A172 (cell line): ENCODE data around the gene UBALD1. TPM values are rescaled to one million over a fixed set of nuclear protein-coding genes. Genes with fewer than 3 reads are reported as not detected.

Experiments used
- DNase-seq: peaks from one replicate; pipeline ENCODE4 v3.0.0-alpha.2; 2015; ENCODE audit warnings: low spot score
- total RNA-seq: library from RNA; depleted of rRNA; stranded (reverse); fragments of >200 nt; shearing (Covaris generic); gene quantifications from 2 replicates; pipeline ENCODE4 v1.2.3, GENCODE V29; 2014

UBALD1 gene
- total RNA-seq, 1 experiment from 2014 or later, result 7.9 TPM

DNA sequence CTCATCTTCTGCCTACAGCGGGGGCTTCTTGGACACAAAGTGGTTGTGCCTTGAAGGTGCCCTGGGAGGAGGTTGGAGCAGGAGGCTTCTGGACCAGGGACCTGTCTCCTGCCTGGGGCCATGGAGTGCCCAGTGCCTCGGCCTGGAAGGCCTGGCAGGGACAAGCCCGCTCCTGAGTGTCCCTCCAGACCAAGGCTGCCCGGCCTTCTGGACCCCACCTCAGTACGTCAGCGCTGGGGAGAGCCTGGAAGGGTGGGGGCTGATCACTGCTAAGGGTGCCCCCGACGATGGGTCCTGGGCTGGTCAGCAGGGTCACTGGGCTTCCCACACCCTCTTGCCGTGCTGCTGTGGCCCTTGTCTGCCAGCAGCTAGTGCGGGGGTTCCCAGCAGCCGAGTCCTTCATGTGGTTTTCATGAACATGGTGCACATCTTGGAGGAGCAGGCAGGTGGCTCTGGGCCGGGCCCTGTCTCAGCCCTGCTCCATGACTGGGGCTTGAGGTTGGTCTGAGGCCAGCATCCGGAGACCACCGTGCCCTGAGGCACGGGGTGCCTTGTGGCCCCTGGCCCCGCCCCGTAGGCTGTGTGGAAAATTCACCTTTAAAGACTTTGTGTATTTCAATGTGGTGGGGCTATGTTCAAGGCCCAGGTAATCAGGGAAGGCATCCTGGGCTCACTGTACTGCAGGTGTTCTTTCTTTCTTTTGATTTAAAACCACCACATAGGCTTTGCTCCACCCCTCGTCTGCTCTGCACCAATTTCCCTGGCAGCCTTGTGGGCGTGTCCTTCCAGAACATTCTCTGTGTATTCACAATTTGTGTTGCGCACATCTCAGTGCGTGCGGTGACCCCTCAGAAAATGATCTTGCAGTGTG is 32.3 kb upstream of the UBALD1 start:
- no peak for DNase-seq

DNA sequence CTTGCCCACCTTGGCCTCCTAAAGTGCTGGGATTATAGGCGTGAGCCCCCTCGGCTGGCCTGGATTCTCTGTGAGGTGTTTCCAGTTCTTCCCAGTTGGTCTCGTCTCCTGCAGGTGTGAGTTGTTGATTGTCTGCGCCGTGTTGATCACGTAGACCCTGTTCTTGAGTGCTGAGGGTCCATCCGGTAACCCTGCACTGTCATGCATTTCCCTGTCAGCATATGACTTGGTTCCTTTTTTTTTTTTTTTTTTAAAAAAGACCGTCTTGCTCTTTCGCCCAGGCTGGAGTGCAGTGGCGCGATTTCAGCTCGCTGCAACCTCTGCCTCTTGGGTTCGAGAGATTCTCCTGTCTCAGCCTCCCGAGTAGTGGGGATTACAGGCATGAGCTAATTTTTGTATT is 27.2 kb upstream of the UBALD1 start:
- DNase-seq, result no peak

DNA sequence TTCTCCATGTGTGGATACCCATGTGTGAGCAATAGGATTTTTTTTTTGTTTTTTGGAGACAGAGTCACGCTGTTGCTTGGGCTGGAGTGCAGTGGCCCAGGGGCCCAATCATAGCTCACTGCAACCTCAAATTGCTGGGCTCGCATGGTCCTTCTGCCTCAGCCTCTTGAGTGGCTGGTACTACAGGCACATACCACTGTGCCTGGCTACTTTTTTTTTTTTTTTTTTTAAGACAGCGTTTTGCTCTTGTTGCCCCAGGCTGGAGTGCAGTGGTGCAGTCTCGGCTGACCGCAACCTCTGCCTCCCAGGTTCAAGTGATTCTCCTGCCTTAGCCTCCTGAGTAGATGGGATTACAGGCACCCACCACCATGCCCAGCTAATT is 26.6 kb upstream of the UBALD1 start:
- no peak for DNase-seq

DNA sequence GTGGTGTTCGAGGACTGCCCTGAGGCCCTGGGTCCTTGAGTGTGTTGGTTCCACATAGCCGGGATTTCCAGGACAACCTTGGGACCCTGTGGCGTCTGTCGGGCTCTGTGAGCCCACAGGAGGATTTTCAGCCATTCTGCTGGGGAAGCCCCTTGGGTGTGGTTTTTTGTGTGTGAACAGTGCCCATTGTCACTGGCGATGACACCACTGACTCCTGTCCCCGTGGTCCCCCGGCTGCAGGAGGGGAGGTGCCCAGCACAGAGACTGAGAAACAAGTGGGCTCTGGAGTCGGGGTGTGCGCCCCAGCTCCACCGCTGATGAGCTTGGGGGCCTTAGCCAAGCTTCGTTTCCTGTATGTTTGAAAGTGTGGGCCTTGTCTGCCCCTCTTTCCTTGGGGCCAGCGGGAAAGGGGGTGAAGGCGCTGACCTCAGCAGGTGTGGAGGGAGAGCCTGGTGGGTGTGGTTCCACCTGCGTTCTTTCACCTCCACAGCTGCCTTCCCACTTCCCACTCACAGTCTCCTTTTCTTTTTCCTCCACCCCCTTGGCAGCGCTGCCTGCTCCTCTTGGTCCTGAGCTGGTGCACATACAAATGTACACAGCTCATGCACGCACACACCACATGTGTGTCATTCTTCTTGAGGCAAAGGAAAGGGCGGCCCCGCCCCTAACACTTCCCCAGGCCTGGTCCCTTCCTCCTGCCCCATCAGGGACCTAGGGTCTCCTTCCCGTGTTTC is 26.1 kb upstream of the UBALD1 start:
- no peak for DNase-seq

DNA sequence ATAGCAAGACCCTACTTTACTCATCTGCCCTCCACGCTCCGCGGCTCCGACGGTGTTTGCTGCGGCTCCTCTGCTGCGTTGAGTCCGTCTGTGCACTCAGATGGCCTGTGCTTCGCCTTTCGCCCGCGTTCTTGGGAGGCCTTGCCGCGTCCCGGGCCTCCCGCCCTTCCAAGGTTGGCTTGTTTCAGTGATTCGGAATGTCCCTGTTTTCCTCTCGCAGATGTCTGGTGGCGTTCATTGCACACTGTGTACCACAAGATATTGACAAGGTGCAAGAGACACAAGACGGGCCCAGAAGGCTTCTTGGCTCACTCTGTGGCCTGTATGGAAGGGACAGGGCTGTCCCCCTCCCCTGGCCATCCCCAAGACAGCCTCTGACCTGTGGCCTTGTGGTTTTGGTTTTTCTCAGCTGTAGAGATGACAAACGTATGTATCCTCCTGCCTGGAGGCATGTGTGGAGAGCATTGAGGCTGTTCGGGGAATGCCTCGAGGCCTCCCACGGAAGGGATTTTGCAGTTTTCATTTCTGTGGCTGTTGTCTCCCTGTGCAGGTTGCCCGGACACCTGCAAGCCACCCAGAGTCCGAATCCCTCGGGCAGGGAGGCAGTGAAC is 25.3 kb upstream of the UBALD1 start:
- DNase-seq, result no peak

DNA sequence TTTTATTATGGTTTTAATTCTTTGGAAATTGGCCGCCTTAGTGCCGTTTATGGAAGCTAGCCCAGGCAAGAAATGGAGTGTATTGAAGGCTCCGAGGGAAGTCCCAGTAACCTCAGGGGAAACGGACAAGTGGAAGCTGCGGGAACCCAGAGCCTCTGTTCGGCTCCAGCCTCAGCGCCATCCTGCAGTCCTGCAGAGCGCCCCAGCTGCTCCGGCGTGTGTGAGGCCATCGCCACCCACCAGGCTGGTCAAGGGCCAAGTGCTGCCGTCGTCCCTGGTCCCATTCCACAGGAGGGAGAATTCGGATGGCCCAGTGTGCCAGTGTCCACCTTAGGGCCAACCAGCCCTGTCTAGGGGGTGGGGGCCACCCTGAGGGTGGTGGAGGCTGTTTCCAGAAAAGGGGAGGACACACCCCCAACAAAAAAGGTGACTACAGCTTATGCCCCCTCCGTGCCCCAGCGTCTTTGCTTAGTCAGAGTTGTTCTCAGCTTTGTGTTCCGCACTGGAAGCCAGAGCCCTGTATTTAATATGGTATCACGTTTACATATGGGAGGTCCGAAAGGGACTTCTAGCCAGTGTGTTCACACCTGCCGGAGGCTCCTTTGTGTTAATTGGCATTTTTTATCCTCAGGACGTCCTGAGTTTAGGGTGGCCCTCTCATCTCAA is 22.9 kb upstream of the UBALD1 start:
- no peak for DNase-seq

DNA sequence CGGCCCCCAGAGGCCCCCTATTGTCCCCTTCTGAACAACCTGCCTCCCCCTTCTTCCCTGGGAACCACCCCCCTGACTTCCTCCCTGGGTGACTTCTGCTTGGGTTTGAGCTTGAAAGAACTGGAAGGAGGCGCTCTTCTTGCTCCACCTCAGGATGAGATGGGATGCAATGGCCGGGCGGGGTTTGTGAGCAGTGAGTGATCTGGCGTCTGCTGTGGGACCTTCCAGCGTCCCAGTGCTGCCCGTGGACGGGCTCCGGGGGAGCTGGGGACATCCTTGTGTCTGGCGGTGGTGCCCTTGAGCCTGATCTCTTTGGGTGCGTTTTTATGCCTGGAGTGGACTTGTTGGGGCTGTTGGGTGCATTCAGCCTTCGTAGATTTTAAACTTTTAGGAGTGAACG is 21.5 kb upstream of the UBALD1 start:
- no peak for DNase-seq

DNA sequence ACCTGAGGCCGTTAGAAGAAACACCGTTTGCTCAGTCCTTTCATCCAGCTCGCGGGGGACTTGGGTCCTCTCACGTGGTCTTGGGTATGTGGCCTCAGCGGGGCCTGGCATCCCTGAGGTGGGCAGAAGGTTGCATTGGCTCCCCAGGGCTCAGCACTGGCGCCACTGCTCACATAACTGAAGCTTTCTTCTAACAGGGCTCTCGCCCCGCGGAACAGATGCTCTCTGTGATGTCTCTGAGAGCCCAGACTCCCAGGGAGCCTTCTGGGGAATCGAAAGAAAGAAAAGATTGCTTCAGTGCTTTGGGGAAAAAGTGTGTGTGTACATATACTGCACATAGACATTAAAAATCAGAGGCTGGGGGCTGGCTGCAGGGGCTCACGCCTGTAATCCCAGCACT is 20.1 kb upstream of the UBALD1 start:
- no peak for DNase-seq

DNA sequence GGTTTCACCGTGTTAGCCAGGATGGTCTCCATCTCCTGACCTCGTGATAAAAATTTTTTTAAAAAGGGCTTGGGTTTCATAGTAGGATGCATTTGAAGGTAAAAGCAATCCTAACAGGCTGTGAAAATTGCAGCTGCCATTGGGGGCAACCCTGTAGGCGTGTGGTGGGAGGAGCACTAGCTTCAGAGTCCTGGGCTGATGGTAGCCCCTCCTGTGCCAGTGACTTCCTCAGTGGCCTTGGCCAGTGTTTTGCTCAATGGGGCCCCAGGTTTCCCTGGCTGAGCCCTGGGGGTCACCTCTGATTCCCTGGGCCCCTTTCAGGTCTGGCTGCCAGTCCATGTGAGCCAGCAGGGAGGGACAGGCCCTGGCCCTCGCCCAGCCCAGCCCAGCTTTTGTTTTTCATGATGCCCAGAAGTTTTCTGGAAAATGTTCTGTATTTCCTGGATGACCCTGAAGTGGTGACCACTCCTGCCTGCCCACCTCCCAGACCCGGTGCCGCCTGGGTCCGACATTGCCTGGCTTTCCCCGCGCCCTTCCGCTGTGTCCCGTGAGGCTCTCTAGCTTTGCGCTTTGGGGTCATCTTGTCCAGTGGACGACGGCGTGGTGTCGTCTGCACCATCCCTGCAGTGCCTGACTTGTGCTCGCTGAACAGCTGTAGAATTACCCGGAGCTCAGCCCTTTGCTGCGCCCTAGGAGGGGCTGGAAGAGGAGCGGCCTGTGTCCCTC is 19.4 kb upstream of the UBALD1 start:
- no peak for DNase-seq

DNA sequence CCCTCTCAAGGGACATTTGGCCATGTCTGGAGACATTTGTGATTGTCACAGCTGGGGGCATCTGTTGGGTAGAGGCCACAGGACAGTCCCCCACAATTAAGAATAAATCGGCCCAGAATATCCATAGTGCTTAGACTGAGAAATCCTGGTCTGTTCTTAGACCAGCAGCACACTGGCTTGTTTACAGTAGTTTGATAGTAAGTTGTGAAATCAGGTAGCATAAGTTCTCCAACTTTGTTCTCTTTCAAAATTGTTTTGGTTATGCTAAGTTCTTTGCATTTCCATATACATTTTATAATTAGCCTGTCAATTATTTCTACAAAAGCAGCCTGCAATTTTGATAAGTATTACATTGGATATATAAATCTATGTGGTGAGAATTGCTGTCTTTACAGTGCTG is 16.8 kb upstream of the UBALD1 start:
- DNase-seq, result no peak

DNA sequence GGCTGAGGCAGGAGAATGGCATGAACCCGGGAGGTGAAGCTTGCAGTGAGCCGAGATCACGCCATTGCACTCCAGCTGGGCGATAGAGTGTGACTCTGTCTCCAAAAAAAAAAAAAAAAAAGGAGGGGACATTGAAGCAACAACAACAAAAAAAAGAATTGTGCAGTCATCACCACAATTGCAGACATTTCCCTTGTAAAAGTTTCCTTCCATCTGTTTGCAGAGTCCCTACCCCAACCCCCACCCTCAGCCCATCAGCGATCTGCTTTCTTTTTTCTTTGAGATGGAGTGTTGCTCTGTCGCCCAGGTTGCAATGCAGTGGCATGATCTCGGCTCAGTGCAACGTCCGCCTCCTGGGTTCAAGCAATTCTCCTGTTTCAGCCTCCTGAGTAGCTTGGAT is 13.6 kb upstream of the UBALD1 start:
- no peak for DNase-seq

DNA sequence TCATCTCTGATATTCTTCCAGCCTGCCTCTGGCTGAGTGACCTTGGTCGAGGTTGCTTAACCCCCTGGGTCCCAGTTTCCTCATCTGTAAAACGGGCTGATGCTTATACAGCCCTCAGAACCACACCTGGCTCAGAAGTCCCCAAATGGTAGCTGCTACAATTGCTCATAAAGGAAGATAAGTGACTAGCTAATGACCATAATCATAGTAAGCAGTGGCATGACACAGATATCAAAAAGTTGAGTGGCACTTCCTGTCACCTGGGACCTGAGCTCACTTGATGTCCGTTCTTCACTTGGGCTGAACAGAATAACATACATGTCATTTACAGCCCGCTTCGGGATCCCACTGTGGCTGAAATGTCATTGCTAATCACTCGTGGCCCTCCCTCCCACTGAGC is 11.7 kb upstream of the UBALD1 start:
- no peak for DNase-seq

DNA sequence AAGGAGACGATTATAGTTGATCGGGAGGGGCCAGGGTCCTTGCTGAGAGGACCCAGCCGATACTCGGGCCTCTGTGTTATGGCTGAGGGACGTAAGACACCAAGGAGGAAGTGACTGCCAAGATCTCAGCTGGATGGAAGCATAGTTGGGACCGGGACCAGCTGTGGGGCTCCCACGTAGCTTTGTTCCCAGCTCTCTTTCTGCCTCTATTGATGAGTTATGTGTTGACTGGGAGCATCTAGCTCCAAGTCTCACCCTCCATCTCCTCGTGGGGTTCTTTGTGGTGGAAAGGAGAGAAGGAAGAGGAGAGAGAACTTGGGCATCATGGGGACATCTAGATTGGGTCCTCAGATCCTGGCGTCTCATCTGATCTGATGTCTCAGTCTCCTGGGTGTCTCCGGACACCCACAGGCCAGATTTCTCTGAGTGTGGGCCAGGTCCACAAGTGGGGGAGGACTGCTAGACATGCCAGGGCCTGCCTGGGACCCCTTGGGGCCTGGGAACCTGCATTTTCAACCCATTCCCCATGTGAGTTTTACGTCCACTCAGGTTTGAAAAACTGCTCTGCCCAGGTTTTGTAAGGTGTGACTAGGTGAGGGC is 11.0 kb upstream of the UBALD1 start:
- no peak for DNase-seq

DNA sequence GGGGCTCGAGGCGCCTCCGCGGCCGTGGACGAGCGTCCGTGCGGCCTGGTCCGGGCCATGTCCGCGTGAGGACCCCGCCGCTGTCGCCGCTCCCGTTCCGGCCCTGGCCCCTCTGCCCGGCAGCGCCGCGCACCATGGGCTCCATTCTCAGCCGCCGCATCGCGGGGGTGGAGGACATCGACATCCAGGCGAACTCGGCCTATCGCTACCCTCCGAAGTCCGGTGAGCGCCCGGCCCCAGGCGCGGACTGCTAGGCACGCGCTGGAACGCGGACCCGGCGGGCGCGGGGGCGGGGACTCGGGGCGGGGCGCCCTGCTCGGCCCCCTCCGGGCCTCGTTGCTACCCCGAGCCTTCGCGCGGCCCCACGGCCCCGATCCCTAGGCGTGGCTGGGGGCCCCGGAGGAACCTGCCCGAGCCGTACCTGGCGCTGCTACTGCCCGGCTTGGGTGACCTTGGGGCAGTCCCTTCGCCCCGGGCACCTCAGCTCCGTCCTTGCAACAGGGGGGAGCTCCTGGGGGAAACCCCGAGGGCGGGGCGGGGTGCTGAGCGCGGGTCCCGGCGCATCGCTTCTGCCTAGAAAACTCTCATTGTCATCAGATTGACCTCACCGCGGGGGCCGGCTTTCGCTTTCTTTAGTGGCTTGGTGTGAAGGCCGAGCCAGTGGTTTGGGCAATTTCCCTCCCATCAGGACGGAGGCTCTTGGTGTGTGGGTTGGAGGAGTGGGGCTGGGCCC is 10.3 kb upstream of the UBALD1 start:
- peak; percentile 55 for DNase-seq

DNA sequence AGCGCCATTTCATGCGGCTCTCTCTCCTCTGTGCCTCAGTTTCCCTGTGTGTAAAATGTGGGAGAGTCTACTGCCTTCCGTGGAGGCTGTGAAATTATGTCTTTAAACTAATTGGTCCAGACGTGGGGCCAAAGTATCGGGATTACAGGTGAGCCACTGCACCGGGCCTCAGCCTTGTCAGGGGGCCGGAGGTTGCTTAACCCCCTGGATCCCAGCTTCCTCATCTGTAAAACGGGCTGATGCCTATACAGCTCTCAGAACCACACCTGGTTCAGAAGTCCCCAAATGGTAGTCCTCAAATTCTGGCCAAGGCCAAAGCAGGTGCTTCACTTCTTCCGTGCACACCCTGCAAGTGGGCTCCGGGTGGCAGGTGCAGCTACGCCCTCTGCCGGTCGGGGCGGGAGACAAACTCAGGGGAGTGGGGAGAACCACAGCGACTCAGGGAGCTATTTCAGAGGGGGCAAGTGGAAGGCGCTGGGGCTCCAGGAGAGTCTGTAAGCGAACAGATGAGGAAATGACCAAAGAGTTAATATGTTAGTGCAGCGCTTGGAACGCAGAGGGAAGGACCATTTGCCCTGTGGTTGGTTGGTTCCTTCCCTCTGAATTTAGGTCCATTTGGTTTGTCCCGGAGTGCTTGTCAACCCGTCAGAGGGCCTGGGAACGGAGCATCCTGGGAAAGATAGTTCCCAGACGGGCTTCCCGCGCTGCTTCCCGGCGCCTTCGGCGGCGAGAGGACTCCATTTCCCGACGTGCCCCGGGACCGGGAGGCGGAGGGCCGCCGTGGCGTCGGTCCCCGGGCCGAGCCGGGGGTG is 9.5 kb upstream of the UBALD1 start, which contains the start of gene MGRN1:
Gene MGRN1, plus strand, starts transcription at position 812 of the 812 bp plus-strand sequence. CDS start 135 bp downstream, outside the sequence.
- peak; percentile 95 for DNase-seq

DNA sequence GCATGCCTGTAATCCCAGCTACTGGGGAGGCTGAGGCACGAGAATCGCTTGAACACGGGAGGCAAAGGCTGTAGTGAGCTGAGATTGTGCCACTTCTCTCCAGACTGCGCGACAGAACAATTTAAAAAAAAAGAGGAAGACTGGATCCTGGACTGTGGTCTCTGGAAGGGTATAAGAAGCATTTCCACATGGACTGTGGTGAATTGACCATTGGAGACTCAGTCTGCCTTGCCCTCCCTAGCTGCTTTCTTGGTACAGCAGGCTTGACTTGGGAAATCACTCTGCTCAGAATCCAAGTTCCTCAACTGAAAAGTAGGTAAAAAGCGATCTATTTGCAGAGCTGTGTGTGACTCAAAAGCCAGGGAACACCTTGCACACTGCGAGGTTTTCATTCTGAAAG is 8.9 kb upstream of the UBALD1 start:
- DNase-seq, result no peak

DNA sequence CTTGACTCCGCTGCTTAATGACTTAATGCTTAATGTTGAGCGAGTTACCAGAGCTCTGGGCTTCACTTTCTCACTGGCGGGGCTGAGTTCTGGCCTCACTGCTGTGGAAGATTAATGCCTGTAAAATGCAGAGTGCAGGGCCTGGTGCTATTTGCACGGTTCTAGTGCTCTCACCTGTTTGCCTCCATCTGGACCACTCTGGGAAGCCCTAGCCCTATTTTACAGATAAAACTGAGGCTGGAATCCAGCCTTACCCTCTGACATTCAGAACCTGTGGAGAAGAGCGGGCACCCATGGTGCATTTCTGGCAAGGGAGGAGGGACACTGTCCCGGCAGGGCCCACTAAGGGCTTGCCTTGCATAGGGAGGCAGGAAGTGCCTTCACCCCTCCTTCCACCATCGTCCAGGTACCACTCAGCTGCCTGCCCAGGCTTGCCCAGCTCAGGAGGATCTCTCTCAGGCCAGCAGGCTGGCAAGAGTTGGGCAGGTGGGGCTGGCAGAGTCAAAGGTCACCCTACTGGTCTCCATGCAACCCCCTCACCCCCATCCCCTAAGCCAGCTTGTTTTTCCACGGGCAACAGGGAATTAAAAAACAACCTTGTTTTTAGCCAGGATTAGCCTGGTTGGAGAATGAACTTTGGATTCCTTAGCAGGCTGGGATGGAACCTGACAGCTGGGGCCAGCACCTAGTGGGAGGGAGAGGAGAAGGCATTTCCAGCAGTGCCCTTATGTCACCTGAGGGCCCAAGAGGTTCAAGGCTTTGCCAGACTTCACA is 4.1 kb upstream of the UBALD1 start:
- DNase-seq, result no peak

DNA sequence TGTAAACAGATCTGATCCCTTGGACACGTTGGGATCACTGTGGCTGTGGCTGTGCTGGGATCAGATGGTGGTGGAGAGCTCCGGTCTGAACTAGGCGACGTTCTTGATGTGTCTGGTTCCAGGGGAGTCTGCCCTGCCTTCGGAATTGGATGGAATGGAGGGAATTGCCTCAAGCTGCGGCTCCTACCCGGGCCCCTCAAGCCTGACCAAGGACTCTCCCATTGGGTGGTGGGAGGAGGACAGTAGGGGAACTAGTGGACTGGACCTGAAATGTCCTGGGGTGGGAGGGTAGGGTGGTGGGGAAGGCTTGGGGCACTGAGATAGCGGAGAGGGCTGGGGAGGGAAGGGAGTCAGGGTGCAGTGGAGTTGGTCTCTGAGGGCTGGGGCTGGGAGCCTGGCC is 3.2 kb upstream of the UBALD1 start:
- DNase-seq, result no peak
